Measurements from ENCODE around the gene SERTAD4.
A peak's percentile ranks its signal among the peaks of the same experiment; 100 is the strongest.

Gene SERTAD4

DNA sequence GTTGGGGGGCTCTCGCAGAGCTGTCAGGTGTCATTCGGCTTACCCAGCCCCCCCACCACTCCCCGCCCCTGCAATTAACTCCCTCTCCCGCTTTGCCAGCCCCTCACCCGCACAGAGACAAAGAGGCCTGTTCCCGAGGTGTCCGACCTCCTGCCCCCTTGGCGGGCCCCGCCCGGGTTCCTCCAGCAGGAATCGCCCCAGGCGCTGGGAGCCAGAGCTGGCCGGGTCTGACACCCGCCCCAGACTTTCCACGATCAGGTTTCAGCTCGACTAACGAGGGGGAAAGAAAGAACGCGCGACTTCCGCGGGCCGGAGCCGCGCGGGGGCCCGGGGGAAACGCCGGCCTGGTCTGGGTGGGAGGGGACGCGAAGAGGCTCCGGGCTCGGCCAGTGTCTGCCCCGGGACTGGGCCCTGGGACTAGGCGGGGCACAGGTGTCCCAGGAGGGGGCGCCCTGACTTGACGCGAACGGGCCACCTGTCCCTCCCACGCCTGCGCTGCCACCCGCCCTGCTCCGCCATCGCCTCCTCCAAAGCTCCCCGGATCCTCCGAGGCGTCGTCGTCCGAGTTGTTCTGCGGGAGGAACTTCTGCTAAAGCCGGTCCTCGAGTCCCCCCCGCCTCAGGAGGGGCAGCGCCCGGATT, 59.8 kb downstream of the SERTAD4 start:
- TF ChIP-seq, protein P1, sequence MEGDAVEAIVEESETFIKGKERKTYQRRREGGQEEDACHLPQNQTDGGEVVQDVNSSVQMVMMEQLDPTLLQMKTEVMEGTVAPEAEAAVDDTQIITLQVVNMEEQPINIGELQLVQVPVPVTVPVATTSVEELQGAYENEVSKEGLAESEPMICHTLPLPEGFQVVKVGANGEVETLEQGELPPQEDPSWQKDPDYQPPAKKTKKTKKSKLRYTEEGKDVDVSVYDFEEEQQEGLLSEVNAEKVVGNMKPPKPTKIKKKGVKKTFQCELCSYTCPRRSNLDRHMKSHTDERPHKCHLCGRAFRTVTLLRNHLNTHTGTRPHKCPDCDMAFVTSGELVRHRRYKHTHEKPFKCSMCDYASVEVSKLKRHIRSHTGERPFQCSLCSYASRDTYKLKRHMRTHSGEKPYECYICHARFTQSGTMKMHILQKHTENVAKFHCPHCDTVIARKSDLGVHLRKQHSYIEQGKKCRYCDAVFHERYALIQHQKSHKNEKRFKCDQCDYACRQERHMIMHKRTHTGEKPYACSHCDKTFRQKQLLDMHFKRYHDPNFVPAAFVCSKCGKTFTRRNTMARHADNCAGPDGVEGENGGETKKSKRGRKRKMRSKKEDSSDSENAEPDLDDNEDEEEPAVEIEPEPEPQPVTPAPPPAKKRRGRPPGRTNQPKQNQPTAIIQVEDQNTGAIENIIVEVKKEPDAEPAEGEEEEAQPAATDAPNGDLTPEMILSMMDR (IDR thresholded peaks at IDR 0.05) = peak; percentile 38; the same call in 1 of the 2 replicates

DNA sequence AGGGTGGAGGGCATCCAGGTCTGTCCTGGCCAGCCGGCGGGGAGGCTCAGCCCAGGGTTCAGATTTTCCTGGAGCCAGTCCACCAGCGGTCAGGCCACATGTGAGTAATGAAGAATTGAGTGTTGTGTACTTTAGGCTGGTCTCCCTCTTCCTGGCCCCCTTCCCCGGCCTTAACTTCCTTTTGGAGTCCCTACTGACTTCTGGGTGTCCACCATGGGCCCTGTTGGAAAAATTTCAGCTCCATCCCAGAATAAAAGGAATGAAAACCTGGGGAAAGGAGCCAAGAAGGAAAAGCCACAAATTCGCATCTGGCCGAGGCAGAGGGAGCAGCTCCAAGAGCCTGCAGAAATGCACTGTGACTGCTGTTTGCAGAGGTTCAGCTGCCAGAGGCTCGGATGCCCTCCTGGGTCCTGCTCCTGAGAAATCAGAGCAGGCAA, 60.6 kb downstream of the SERTAD4 start:
- TF ChIP-seq, protein P1 (IDR thresholded peaks at IDR 0.05) = no peak

DNA sequence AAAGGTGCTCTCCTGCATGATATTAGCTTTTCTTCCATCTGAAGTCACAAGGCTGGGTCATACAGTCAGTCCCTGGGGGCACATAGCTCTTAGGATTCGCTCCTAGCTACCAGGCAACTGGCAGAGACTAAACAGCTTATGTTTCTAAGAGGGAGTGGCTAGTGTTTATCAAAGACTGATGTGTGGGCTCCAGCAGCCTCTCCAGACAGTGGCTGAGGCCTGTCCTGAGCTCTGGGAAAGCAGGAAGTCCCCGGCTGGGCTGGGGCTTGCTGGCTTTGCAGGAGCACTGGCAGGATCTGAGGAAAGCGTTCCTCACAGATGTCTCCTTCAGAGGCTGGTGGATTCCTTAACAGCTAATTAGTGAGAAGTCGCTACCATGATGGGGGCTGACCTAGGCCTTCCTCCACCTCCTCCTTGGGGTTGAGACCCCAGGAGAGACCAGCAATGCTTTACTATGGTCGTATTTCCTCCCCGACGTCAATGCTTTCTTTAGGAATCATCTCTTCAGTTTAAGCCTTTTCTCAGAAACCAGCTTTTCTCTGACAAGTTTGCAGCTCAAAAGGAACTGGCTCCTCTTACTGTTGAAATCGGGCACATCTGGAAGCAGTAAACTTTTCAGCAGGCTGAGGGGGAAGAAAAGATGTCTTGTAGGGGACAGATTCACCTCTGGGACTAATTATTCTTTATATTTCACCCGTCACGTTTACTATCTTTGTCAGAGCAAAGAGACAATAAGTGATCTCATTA, 62.6 kb downstream of the SERTAD4 start:
- TF ChIP-seq, protein P1 (IDR thresholded peaks at IDR 0.05) = no peak
